GM18951 (cell line): ENCODE results near the gene ZFYVE27.

Experiments
- POLR2A ChIP-seq: IDR thresholded peaks from 4 replicates; pipeline ENCODE4 v1.6.1; 2011; ENCODE audit warnings: mild to moderate bottlenecking; ENCODE audit not compliant: insufficient read length, insufficient read depth; ENCODE audit errors: extremely low read depth
- in situ Hi-C: fragments of 300-500 bp; cut with MboI; formaldehyde crosslinking; loops from one replicate; pipeline ENCODE4 v1.12.0; 2022; ENCODE audit warnings: low sequenced_read_pairs, mixed read lengths, inconsistent platforms; ENCODE audit not compliant: unreplicated experiment

ZFYVE27 gene

DNA sequence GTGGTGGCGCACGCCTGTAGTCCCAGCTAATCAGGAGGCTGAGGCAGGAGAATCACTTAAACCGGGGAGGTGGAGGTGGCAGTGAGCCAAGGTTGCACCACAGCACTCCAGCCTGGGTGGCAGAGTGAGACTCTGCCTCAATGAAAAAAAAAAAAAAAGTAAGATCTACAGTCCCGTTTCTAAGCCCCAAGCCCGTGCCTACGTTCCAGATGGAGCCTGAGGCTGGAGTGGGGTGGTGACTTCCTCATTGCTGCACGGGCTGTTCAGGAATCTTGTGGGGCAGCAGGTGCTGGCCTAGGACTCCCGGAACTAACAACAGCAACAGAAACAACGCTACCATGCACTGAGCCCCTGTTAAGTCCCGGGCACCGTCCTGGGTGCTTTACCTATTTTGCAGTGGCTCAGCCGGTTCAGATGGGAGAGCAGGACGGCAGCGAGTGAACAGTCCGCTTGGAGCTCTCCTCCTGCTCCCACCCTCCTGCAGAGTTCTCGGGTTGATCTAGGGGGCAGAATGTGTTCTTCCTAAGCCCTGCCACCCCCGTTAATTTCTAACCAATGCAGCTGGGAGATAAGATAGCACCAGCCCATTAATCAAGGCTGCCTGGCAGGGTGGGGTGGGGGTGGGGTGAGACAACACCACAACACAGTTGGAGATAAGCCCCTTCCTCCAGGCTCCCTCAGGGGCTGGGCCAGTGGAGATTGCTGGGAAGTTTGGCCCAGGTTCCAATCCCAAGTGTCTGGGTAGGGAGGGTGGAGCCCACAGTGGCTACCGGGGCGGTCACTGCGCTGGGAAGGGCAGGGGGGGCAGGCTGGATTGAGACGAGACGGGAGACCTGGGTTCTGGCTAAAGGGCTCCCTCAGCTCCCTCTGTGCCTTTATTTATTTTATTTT, 51.9 kb downstream of the ZFYVE27 start:
- in situ Hi-C loops = no loop called here
- no peak for TF ChIP-seq POLR2A

DNA sequence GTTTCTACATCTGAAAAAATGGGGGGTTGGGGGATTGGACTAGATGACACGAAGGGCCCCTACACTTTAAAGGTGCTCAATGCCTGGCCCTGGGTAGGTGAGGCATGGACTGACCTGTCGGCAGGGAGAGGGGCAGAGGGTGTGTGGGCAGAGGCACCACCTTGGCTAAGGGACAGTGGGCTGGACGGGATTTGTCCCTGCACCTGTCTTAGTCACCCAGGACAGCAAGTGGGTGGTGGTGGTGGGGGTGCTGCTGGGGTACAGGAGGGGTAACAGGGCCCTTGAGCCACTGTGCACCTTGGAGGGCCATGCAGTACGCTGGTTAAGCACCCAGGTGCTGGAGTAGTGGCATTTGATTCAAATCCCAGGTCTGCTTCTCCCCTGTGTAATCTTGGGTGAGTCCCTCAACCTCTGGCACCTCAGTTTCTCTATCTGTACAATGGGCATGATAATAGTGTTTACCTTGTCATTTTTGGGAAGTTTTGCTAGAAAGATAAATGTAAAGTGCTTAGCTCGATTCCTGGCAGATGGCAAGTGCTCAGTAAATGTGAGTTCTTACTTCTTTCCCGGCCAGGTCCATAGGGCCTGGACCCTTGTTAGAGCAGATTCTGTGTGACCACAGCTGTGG, 53.0 kb downstream of the ZFYVE27 start:
- in situ Hi-C loops = loop anchor here (10.0 kb wide), 1 partner anchor 85 kb away; no protein-coding TSS in a partner anchor
- no peak for TF ChIP-seq POLR2A

- no peak for TF ChIP-seq POLR2A
- in situ Hi-C loops = loop anchor here (10.0 kb wide), 1 partner anchor 83 kb away; no protein-coding TSS in a partner anchor
These were observed 55.1 kb downstream of the ZFYVE27 start for GRCh38 chr10:97791824-97792721.

GRCh38 chr10:97795886-97796285, 59.0 kb downstream of the ZFYVE27 start:
- no peak for TF ChIP-seq POLR2A
- in situ Hi-C loops = loop anchor here (10.0 kb wide), 1 partner anchor 79 kb away; no protein-coding TSS in a partner anchor

- TF ChIP-seq POLR2A = no peak
- in situ Hi-C loops = loop anchor here (10.0 kb wide), 1 partner anchor 78 kb away; no protein-coding TSS in a partner anchor
These were observed 59.7 kb downstream of the ZFYVE27 start for GRCh38 chr10:97796651-97797050.

- no peak for TF ChIP-seq POLR2A
- in situ Hi-C loops = loop anchor here (10.0 kb wide), 1 partner anchor 76 kb away; no protein-coding TSS in a partner anchor
These were observed 62.2 kb downstream of the ZFYVE27 start for GRCh38 chr10:97798958-97799610.

DNA sequence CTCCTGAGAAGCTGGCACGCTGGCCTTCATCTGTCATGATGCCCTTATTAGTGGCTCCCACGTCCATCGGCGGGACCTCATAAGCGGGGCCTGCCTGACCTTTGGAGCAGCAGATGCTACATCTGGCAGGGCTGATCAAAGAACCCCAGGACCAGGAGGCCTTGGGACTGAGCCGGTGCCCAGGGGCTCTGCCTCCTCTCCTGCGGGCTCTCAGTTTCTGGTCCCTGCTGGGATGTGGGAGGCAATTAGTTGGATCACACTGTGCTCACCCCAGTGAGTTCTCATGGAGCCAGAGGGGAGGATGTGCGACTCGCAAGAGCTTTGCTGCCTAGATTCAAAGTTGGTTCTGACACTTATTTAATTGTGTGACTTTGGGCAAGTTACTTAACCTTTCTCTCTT, 63.5 kb downstream of the ZFYVE27 start:
- no peak for TF ChIP-seq POLR2A
- in situ Hi-C loops = no loop called here

- no peak for TF ChIP-seq POLR2A
- in situ Hi-C loops = no loop called here
These were observed 64.5 kb downstream of the ZFYVE27 start for GRCh38 chr10:97801422-97801821.

DNA sequence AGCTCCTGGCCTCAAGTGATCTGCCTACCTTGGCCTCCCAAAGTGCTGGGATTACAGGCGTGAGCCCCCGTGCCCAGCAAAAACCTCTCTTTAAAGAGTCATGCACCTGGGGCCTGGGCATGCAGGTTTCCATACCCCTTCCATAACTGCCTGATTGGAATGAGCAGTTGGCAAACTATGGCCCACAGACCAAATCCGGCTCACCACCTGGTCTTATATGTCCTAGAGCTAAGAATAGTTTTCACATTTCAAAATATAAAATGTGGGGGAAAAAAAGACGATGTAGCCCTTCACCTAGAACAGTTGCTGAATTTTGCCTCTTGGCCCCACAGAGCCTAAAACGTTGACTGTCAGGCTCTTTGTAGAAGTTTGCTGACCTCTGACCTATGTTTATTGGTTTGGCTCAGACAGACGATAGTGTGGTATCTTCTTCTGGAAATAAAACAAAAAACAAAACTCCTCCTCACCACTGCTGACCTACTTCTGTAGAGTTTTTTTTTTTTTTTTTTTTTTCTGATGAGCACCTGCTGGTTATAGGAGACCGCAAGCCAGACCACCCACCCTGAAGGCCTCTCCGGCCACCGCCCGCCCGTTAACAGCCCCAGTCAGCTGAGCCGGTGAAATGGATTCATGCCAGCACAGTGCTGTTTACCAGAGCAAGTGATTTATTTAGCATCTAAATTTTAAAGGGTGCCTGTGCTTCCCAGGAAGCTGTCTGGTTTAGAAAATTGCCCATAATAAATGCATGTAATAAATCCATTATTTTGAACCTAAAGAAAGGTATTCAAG, 68.4 kb downstream of the ZFYVE27 start:
- in situ Hi-C loops = no loop called here
- TF ChIP-seq POLR2A = no peak

DNA sequence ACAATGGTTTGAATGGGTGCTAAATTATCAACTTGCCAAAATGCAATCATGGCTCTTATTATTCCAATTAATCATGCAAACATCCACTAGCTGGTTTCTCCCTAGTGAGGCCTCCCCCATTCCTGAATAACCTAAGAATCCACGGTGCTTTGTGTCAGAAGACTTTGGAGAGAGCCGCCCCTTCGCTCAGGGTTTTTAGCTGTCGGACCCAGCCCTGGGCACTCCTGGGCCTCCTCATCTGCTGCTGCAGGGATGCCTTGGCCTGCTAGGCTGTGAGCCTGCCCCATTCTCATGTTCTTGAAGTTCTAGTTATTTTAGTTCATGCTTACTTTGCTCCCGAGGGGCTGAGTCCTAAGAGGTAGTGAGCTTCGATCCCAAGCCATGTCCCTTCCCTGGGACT, 69.0 kb downstream of the ZFYVE27 start:
- TF ChIP-seq POLR2A = no peak
- in situ Hi-C loops = no loop called here

- no peak for TF ChIP-seq POLR2A
- in situ Hi-C loops = no loop called here
These were observed 73.5 kb downstream of the ZFYVE27 start for GRCh38 chr10:97810446-97810845.
